SU-DHL-6 (cell line): Measurements from ENCODE around the gene CHST12.

Experiments used
- H2AFZ ChIP-seq: fragments of 200-600 bp; sonication (generic); 2 replicates; pipeline ENCODE4 v1.6.1; 2014; ENCODE audit warnings: low read depth, mild to moderate bottlenecking, moderate library complexity, mixed read lengths, antibody characterized with exemption, low read length; ENCODE audit not compliant: severe bottlenecking
- H3F3A ChIP-seq: fragments of 200-600 bp; shearing (Covaris generic); 2 replicates; pipeline ENCODE4 v1.6.0; 2016; ENCODE audit warnings: antibody characterized with exemption, mild to moderate bottlenecking; ENCODE audit not compliant: insufficient read depth
- H3K27ac ChIP-seq: fragments of 200-600 bp; sonication (generic); 2 replicates; pipeline ENCODE4 v1.5.1; 2016; ENCODE audit warnings: low read depth, mild to moderate bottlenecking, low read length, moderate library complexity, mixed read lengths
- H3K27me3 ChIP-seq: fragments of 200-600 bp; sonication (generic), shearing (Covaris generic); 2 replicates; pipeline ENCODE4 v1.6.0; 2014; ENCODE audit warnings: mild to moderate bottlenecking, low read length
- H3K36me3 ChIP-seq: fragments of 200-600 bp; sonication (generic); 2 replicates; pipeline ENCODE4 v1.6.1; 2014; ENCODE audit warnings: mild to moderate bottlenecking, low read length, mixed read lengths
- H3K4me2 ChIP-seq: fragments of 300-600, 200-600 bp; shearing (Covaris generic), sonication (generic); 2 replicates; pipeline ENCODE4 v1.6.0; 2014; ENCODE audit warnings: low read length, low read depth, mild to moderate bottlenecking; ENCODE audit not compliant: poor library complexity, severe bottlenecking
- H3K4me3 ChIP-seq: fragments of 200-600 bp; sonication (generic); 2 replicates; pipeline ENCODE4 v1.5.1; 2014; ENCODE audit warnings: antibody characterized with exemption, low read length, mild to moderate bottlenecking, mixed read lengths; ENCODE audit not compliant: insufficient read depth, poor library complexity, severe bottlenecking
- H3K79me2 ChIP-seq: fragments of 200-600 bp; sonication (generic); 2 replicates; pipeline ENCODE4 v1.6.1; 2014; ENCODE audit warnings: mild to moderate bottlenecking, low read length, moderate library complexity; ENCODE audit not compliant: insufficient read depth
- H3K9ac ChIP-seq: fragments of 200-600 bp; sonication (generic); 2 replicates; pipeline ENCODE4 v1.7.0; 2014; ENCODE audit warnings: mild to moderate bottlenecking, low read length
- H3K9me2 ChIP-seq: fragments of 200-600 bp; sonication (generic); replicated peaks from 2 replicates; pipeline ENCODE4 v1.6.1; 2014; ENCODE audit warnings: low read length; ENCODE audit not compliant: insufficient read depth
- H3K9me3 ChIP-seq: fragments of 200-600 bp; sonication (generic); 2 replicates; pipeline ENCODE4 v1.6.1; 2014; ENCODE audit warnings: low read length, mixed read lengths; ENCODE audit not compliant: insufficient read depth
- H4K20me1 ChIP-seq: fragments of 200-600 bp; sonication (generic); 2 replicates; pipeline ENCODE4 v1.6.1; 2014; ENCODE audit warnings: low read depth, mild to moderate bottlenecking, antibody characterized with exemption, low read length, moderate library complexity, mixed read lengths
- CTCF ChIP-seq: fragments of 200-600 bp; sonication (generic); IDR thresholded peaks from one replicate; pipeline ENCODE4 v1.5.1; 2017; ENCODE audit warnings: antibody characterized with exemption, mild to moderate bottlenecking, low read length, moderate library complexity; ENCODE audit not compliant: insufficient read depth, poor library complexity, severe bottlenecking
- EZH2phosphoT487 ChIP-seq: fragments of 200-600 bp; sonication (generic), shearing (Covaris generic); conservative IDR thresholded peaks from 2 replicates; pipeline ENCODE4 v1.6.1; 2018; ENCODE audit warnings: mild to moderate bottlenecking, antibody characterized with exemption, low read length, moderate library complexity, mixed read lengths

The CHST12 gene

GRCh38 chr7:2379161-2379560 is 24.2 kb upstream of the CHST12 start:
- H3K4me3 ChIP-seq = no peak overlapping the region
- H3K9me3 ChIP-seq = no peaks in the 10 kb centered on the region
- H3K9me2 ChIP-seq = no peaks in the 10 kb centered on the region
- H3K36me3 ChIP-seq = peaks cover 22% of the 10 kb centered on the region
- H2AFZ ChIP-seq = no peak overlapping the region
- no peak overlapping the region for H3K27ac ChIP-seq
- H4K20me1 ChIP-seq = no peaks in the 10 kb centered on the region; the same call in 1 of the 2 replicates
- H3K79me2 ChIP-seq = peaks cover 33% of the 10 kb centered on the region
- H3K9ac ChIP-seq = no peak overlapping the region
- no peak overlapping the region for H3K4me2 ChIP-seq
- no peak for TF ChIP-seq EZH2phosphoT487
- no peak for TF ChIP-seq CTCF
- no peaks in the 10 kb centered on the region for H3F3A ChIP-seq
- no peaks in the 10 kb centered on the region for H3K27me3 ChIP-seq

GRCh38 chr7:2379821-2380450 is 23.5 kb upstream of the CHST12 start:
- H3K79me2 ChIP-seq = peaks cover 25% of the 10 kb centered on the region
- H3F3A ChIP-seq = no peaks in the 10 kb centered on the region
- no peaks in the 10 kb centered on the region for H3K9me3 ChIP-seq
- TF ChIP-seq CTCF = no peak
- no peak for TF ChIP-seq EZH2phosphoT487
- H3K4me2 ChIP-seq = no peak overlapping the region
- no peak overlapping the region for H2AFZ ChIP-seq
- peaks cover 15% of the 10 kb centered on the region; the same call in 1 of the 2 replicates for H3K36me3 ChIP-seq
- no peaks in the 10 kb centered on the region; the same call in 1 of the 2 replicates for H4K20me1 ChIP-seq
- H3K27ac ChIP-seq = no peak overlapping the region
- H3K27me3 ChIP-seq = no peaks in the 10 kb centered on the region
- no peaks in the 10 kb centered on the region for H3K9me2 ChIP-seq
- no peak overlapping the region for H3K4me3 ChIP-seq
- H3K9ac ChIP-seq = no peak overlapping the region

- H3K36me3 ChIP-seq = peaks cover 11% of the 10 kb centered on the region; the same call in 1 of the 2 replicates
- no peak overlapping the region for H3K27ac ChIP-seq
- H3K9ac ChIP-seq = no peak overlapping the region
- H3K4me2 ChIP-seq = no peak overlapping the region
- H3K27me3 ChIP-seq = no peaks in the 10 kb centered on the region
- H4K20me1 ChIP-seq = no peaks in the 10 kb centered on the region; the same call in 1 of the 2 replicates
- no peaks in the 10 kb centered on the region for H3K9me3 ChIP-seq
- no peak overlapping the region for H2AFZ ChIP-seq
- no peaks in the 10 kb centered on the region for H3F3A ChIP-seq
- peaks cover 20% of the 10 kb centered on the region for H3K79me2 ChIP-seq
- H3K4me3 ChIP-seq = no peak overlapping the region
- TF ChIP-seq EZH2phosphoT487 = no peak
- no peak for TF ChIP-seq CTCF
- no peaks in the 10 kb centered on the region for H3K9me2 ChIP-seq
Observed at GRCh38 chr7:2380461-2380860, 22.9 kb upstream of the CHST12 start.
